IPS DF 6.9 (cell line): ENCODE data around the gene EIF1AX.

Experiments
- DNase-seq: peaks from one replicate; pipeline ENCODE4 v3.0.0-alpha.2; 2013; ENCODE audit warnings: low read depth, low spot score
- H3K27ac ChIP-seq: one replicate; pipeline ENCODE4 v1.5.1; 2013; ENCODE audit warnings: low read length, control low read depth
- H3K27me3 ChIP-seq: 2 replicates; pipeline ENCODE4 v1.6.1; 2013; ENCODE audit warnings: mild to moderate bottlenecking, low read length; ENCODE audit not compliant: control insufficient read depth, insufficient read depth
- H3K36me3 ChIP-seq: 2 replicates; pipeline ENCODE4 v1.6.1; 2013; ENCODE audit warnings: low read length; ENCODE audit not compliant: control insufficient read depth, insufficient read depth
- H3K4me1 ChIP-seq: 2 replicates; pipeline ENCODE4 v1.6.1; 2013; ENCODE audit warnings: low read length; ENCODE audit not compliant: control insufficient read depth, insufficient read depth
- H3K4me3 ChIP-seq: 2 replicates; pipeline ENCODE4 v1.5.1; 2013; ENCODE audit warnings: mild to moderate bottlenecking, low read length
- H3K9me3 ChIP-seq: 2 replicates; pipeline ENCODE4 v1.6.1; 2013; ENCODE audit warnings: low read length, inconsistent platforms; ENCODE audit not compliant: control insufficient read depth, insufficient read depth
- WGBS: extraction: QIAGEN DNeasy Blood & Tissue Kit; methylation state at CpG from one replicate; pipeline ENCODE4 v1.1.7; 2013; ENCODE audit warnings: mixed read lengths, missing lambda C conversion rate; ENCODE audit not compliant: insufficient read length, insufficient coverage; 5-methylcytosine and 5-hydroxymethylcytosine counted together

The EIF1AX gene

GRCh38 chrX:20091499-20091898 lies 50.1 kb downstream of the EIF1AX start:
- H3K36me3 ChIP-seq, result no peaks in the 10 kb centered on the region
- H3K9me3 ChIP-seq, result no peaks in the 10 kb centered on the region
- no peak overlapping the region for H3K4me3 ChIP-seq
- no peak for DNase-seq
- H3K4me1 ChIP-seq, result no peaks in the 10 kb centered on the region
- no CpG with 5 or more reads among the region's 3 CpGs for WGBS
- H3K27me3 ChIP-seq, result no peaks in the 10 kb centered on the region
- H3K27ac ChIP-seq, result no peak overlapping the region

- DNase-seq, result no peak
- Histone ChIP-seq H3K27me3 (no peaks in the 10 kb centered on the region), H3K27ac (no peak overlapping the region), H3K4me1 (no peaks in the 10 kb centered on the region), H3K9me3 (no peaks in the 10 kb centered on the region), H3K36me3 (no peaks in the 10 kb centered on the region), H3K4me3 (no peak overlapping the region)
- WGBS, result no CpG with 5 or more reads among the region's 6 CpGs
Measured at GRCh38 chrX:20089845-20090244, 51.8 kb downstream of the EIF1AX start.

GRCh38 chrX:20080277-20080676 lies 61.4 kb downstream of the EIF1AX start:
- H3K4me3 ChIP-seq, result no peak overlapping the region
- H3K4me1 ChIP-seq, result no peaks in the 10 kb centered on the region
- H3K27me3 ChIP-seq, result no peaks in the 10 kb centered on the region
- no peaks in the 10 kb centered on the region for H3K36me3 ChIP-seq
- no peak overlapping the region for H3K27ac ChIP-seq
- no CpG with 5 or more reads among the region's 1 CpG for WGBS
- no peaks in the 10 kb centered on the region for H3K9me3 ChIP-seq
- no peak for DNase-seq
